Natural killer cell (primary cell): ENCODE results near the gene IL6R. TPM values are rescaled to one million over a fixed set of nuclear protein-coding genes. Genes with fewer than 3 reads are reported as not detected.

Experiments
- ATAC-seq, 3 donors: fragments of 150-1000 bp in 2 of 3; fragments of 200-7000 bp in 1 of 3; cut with Tn5 transposase; 1 replicate in 1 of 3; 2 replicates in 2 of 3; pipeline ENCODE4 v1.10.0; 2021; ENCODE audit warnings: mild to moderate bottlenecking in 2 of 3, moderate library complexity in 2 of 3
- DNase-seq, 2 donors: peaks; one replicate each; pipeline versions ENCODE4 v3.0.0 to v3.0.0-alpha.2; 2013 to 2021; ENCODE audit warnings: mixed read lengths in 1 of 2
- H3K27ac ChIP-seq: one replicate; pipeline ENCODE4 v1.5.1; 2013; ENCODE audit warnings: mild to moderate bottlenecking, low read length
- H3K27me3 ChIP-seq: one replicate; pipeline ENCODE4 v1.6.1; 2013; ENCODE audit warnings: low read length; ENCODE audit not compliant: control insufficient read depth, insufficient read depth
- H3K36me3 ChIP-seq: one replicate; pipeline ENCODE4 v1.6.1; 2013; ENCODE audit warnings: low read length; ENCODE audit not compliant: control insufficient read depth, insufficient read depth
- H3K4me1 ChIP-seq: one replicate; pipeline ENCODE4 v1.6.1; 2013; ENCODE audit warnings: low read length; ENCODE audit not compliant: control insufficient read depth, insufficient read depth
- H3K4me3 ChIP-seq: one replicate; pipeline ENCODE4 v1.5.1; 2013; ENCODE audit warnings: low read length
- H3K9me3 ChIP-seq: one replicate; pipeline ENCODE4 v1.6.1; 2013; ENCODE audit warnings: low read length; ENCODE audit not compliant: control insufficient read depth, insufficient read depth
- H3K27ac Mint-ChIP-seq, 2 donors: one replicate each; pipeline ENCODE4 v1.8.0; 2022; ENCODE audit warnings: mild to moderate bottlenecking in 2 of 2, mixed read lengths in 2 of 2, moderate library complexity in 1 of 2
- H3K27me3 Mint-ChIP-seq, 2 donors: one replicate each; pipeline ENCODE4 v1.8.0; 2022; ENCODE audit warnings: low read depth in 2 of 2, mixed read lengths in 2 of 2
- H3K36me3 Mint-ChIP-seq: one replicate; pipeline ENCODE4 v1.8.0; 2022; ENCODE audit warnings: mixed read lengths
- H3K4me1 Mint-ChIP-seq, 2 donors: one replicate each; pipeline ENCODE4 v1.8.0; 2022; ENCODE audit warnings: mixed read lengths in 2 of 2
- H3K4me3 Mint-ChIP-seq: one replicate; pipeline ENCODE4 v1.8.0; 2022; ENCODE audit warnings: mild to moderate bottlenecking, moderate library complexity, mixed read lengths
- H3K9me3 Mint-ChIP-seq, 2 donors: one replicate each; pipeline ENCODE4 v1.8.0; 2022; ENCODE audit warnings: mixed read lengths in 2 of 2
- WGBS: methylation state at CpG from one replicate; pipeline ENCODE4 v1.1.7; 2013; ENCODE audit warnings: missing lambda C conversion rate; ENCODE audit not compliant: insufficient coverage; 5-methylcytosine and 5-hydroxymethylcytosine counted together
- intact Hi-C: fragments of 100-400 bp; cut with micrococcal nuclease; formaldehyde crosslinking; loops from one replicate; pipeline ENCODE4 v1.14.2; 2022
- total RNA-seq, 4 donors: library from RNA; stranded (reverse); fragments of 120-200 nt in 1 of 4; gene quantifications; one replicate each; pipeline versions ENCODE4 v1.2.3 to v1.2.4, GENCODE V29; 2013 to 2022
- TF ChIP-seq, protein P1 (sequence below): fragments of 200-600 bp; IDR thresholded peaks from one replicate; pipeline ENCODE4 v1.8.0; 2022; ENCODE audit warnings: antibody characterized with exemption

The IL6R gene
- total RNA-seq, 3 donors from 2014 or later (not counting 1 experiment from before 2014, with no cell fraction given): 2.0 to 10.6 (median 3.8) TPM

DNA sequence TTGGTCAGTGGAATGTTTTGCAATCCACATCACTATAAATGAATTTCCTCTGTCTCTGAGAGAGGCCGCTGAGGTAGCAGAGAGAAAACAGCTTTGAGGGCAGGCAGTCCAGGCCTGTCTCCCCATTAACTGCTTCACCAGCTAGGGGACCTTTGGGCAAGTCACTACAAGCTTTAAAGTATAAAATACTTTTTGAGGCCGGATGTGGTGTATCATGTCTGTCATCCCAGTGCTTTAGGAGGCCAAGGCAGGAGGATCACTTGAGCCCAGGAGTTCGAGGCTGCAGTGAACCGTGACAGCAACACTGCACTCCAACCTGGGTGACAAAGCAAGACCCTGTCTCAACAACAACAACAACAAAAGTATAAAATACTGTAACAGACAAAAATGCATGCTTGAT, 6.4 kb downstream of the IL6R start:
- TF ChIP-seq, protein P1, sequence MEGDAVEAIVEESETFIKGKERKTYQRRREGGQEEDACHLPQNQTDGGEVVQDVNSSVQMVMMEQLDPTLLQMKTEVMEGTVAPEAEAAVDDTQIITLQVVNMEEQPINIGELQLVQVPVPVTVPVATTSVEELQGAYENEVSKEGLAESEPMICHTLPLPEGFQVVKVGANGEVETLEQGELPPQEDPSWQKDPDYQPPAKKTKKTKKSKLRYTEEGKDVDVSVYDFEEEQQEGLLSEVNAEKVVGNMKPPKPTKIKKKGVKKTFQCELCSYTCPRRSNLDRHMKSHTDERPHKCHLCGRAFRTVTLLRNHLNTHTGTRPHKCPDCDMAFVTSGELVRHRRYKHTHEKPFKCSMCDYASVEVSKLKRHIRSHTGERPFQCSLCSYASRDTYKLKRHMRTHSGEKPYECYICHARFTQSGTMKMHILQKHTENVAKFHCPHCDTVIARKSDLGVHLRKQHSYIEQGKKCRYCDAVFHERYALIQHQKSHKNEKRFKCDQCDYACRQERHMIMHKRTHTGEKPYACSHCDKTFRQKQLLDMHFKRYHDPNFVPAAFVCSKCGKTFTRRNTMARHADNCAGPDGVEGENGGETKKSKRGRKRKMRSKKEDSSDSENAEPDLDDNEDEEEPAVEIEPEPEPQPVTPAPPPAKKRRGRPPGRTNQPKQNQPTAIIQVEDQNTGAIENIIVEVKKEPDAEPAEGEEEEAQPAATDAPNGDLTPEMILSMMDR: no peak
- H3K36me3 ChIP-seq: no peaks in the 10 kb centered on the region
- peaks cover 4% of the 10 kb centered on the region for H3K27me3 ChIP-seq
- peaks cover 17 to 28% of the 10 kb centered on the region in 2 donors for H3K27me3 Mint-ChIP-seq
- no peak for ATAC-seq
- intact Hi-C loops: no loop called here
- no peak for DNase-seq
- H3K27ac Mint-ChIP-seq: no peak overlapping the region
- no peak overlapping the region for H3K4me3 ChIP-seq
- H3K4me1 Mint-ChIP-seq: peaks cover 5 to 8% of the 10 kb centered on the region in 2 donors
- H3K27ac ChIP-seq: no peak overlapping the region
- no peaks in the 10 kb centered on the region for H3K9me3 ChIP-seq
- 88% methylated on average over 3 of the region's 4 CpGs for WGBS
- H3K9me3 Mint-ChIP-seq: no peaks in the 10 kb centered on the region
- peaks cover 14% of the 10 kb centered on the region for H3K4me1 ChIP-seq
- no peak overlapping the region for H3K4me3 Mint-ChIP-seq
- no peaks in the 10 kb centered on the region for H3K36me3 Mint-ChIP-seq

DNA sequence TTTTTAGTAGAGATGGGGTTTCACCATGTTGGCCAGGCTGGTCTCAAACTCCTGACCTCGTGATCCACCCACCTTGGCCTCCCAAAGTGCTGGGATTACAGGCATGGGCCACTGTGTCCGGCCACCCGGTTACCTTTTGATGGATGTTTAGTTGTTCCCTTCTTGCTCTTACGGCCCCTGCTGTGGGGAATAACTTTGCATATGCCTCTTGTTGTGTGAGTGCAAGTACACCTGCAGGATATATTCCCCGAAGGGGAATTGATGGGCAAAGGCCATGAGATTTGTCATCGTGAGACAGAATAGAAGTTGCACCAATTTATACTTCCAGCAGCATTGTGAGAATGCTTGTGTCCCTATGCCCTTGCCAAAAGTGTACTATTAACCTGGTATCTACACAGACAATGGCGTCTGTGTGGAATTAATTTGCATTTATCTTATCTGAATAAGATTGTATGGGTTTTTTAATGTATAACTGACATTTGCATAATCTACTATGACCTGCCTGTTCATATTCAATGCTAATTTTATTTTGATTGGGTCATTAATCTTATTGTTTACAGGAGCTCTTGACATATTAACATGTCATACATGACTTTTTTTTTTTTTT, 8.1 kb downstream of the IL6R start:
- WGBS: 84% methylated on average over 6 of the region's 7 CpGs
- no peak for DNase-seq
- intact Hi-C loops: no loop called here
- Mint-ChIP-seq H3K4me3 (no peak overlapping the region), H3K36me3 (no peaks in the 10 kb centered on the region), H3K27me3 (peaks cover 11% of the 10 kb centered on the region in 2 donors), H3K9me3 (no peaks in the 10 kb centered on the region), H3K27ac (no peak overlapping the region), H3K4me1 (no peaks in the 10 kb centered on the region)
- Histone ChIP-seq H3K36me3 (no peaks in the 10 kb centered on the region), H3K9me3 (no peaks in the 10 kb centered on the region), H3K4me1 (peaks cover 5% of the 10 kb centered on the region), H3K4me3 (no peak overlapping the region), H3K27me3 (no peaks in the 10 kb centered on the region), H3K27ac (no peak overlapping the region)
- no peak for ATAC-seq
- TF ChIP-seq, protein P1: no peak

DNA sequence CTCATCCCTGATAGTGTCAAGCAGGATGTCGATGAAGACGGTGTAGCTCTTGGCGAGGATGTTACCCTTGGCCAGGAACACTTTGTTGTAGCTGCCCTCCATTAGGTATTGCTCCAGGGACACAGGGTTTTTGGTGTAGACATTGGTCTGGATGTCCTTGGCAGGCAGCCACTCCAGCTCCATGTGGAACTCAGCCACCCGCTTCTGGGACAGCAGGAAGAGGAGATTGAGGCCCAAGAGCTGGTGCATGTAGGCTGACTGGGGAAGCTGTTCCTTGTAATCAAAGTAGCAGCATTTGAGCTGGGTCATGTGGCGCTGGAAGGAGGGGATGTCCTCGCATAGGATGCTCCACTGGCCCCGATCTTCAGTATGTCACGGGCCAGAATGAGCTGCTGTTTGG, 9.5 kb downstream of the IL6R start:
- DNase-seq (no peak), ATAC-seq (no peak)
- no peak overlapping the region for H3K27ac Mint-ChIP-seq
- Histone ChIP-seq H3K27ac (no peak overlapping the region), H3K4me3 (no peak overlapping the region), H3K27me3 (no peaks in the 10 kb centered on the region), H3K9me3 (no peaks in the 10 kb centered on the region), H3K36me3 (no peaks in the 10 kb centered on the region), H3K4me1 (peaks cover 15% of the 10 kb centered on the region)
- no peaks in the 10 kb centered on the region for H3K9me3 Mint-ChIP-seq
- TF ChIP-seq, protein P1: no peak
- H3K4me1 Mint-ChIP-seq: peaks cover 3 to 5% of the 10 kb centered on the region in 2 donors
- no peak overlapping the region for H3K4me3 Mint-ChIP-seq
- H3K36me3 Mint-ChIP-seq: no peaks in the 10 kb centered on the region
- WGBS: 93% methylated on average over 8 of the region's 8 CpGs
- peaks cover 3 to 13% of the 10 kb centered on the region in 2 donors for H3K27me3 Mint-ChIP-seq
- intact Hi-C loops: no loop called here
